Measurements from ENCODE around the gene OR4Q2. TPM values are rescaled to one million over a fixed set of nuclear protein-coding genes. Genes with fewer than 3 reads are reported as not detected.
"Not testable (repeated sequence)": the region's sequence is repeated elsewhere in the genome, so short reads cannot be mapped to it uniquely, and the experiment has no call there.

Gene OR4Q2
- not detected for polyA plus RNA-seq (2012; ENCODE audit: missing spikeins)

- DNase-seq (ENCODE audit: insufficient read length) (no peak), FAIRE-seq (no peak)
- no peak for TF ChIP-seq POLR2A (IDR thresholded peaks at IDR 0.05; ENCODE audit: low read depth, low read length)
- TF ChIP-seq TAF1 (IDR thresholded peaks at IDR 0.05; ENCODE audit: borderline replicate concordance, low read depth, low read length), result no peak
- TF ChIP-seq POLR2AphosphoS5 (IDR thresholded peaks at IDR 0.05; ENCODE audit: low read depth, low read length), result no peak
Observed at GRCh38 chr14:20001863-20002262, at the start of gene OR4Q2. TSS of gene OR4Q2 (plus strand) at chr14:20002163.

GRCh38 chr14:19969735-19970134 is 32.2 kb upstream of the OR4Q2 start:
- not testable (repeated sequence) for FAIRE-seq; DNase-seq (ENCODE audit: insufficient read length)

- no peak for DNase-seq (ENCODE audit: insufficient read length)
- no peak for FAIRE-seq
- TF ChIP-seq POLR2AphosphoS5 (IDR thresholded peaks at IDR 0.05; ENCODE audit: low read depth, low read length) (no peak), TAF1 (IDR thresholded peaks at IDR 0.05; ENCODE audit: borderline replicate concordance, low read depth, low read length) (no peak), POLR2A (IDR thresholded peaks at IDR 0.05; ENCODE audit: low read depth, low read length) (no peak)
Observed at GRCh38 chr14:19974844-19975243, 27.1 kb upstream of the OR4Q2 start.

GRCh38 chr14:19975291-19975690 is 26.7 kb upstream of the OR4Q2 start, which contains the start of gene OR4K15:
TSS of gene OR4K15 (plus strand) at chr14:19975591. CDS start at chr14:19975591, 0 bp downstream.
- DNase-seq (ENCODE audit: insufficient read length), result no peak

GRCh38 chr14:19993438-19993837 is 8.5 kb upstream of the OR4Q2 start:
- FAIRE-seq, result no peak
- TF ChIP-seq POLR2A (IDR thresholded peaks at IDR 0.05; ENCODE audit: low read depth, low read length) (no peak), POLR2AphosphoS5 (IDR thresholded peaks at IDR 0.05; ENCODE audit: low read depth, low read length) (no peak), TAF1 (IDR thresholded peaks at IDR 0.05; ENCODE audit: borderline replicate concordance, low read depth, low read length) (no peak)

More at GRCh38 chr14:19975291-19975690, 26.7 kb upstream of the OR4Q2 start, which contains the start of gene OR4K15:
- TF ChIP-seq TAF1 (IDR thresholded peaks at IDR 0.05; ENCODE audit: borderline replicate concordance, low read depth, low read length), result no peak
- no peak for TF ChIP-seq POLR2AphosphoS5 (IDR thresholded peaks at IDR 0.05; ENCODE audit: low read depth, low read length)
- no peak for TF ChIP-seq POLR2A (IDR thresholded peaks at IDR 0.05; ENCODE audit: low read depth, low read length)
- no peak for FAIRE-seq

GRCh38 chr14:20002319-20002718 is 356 bp downstream of the OR4Q2 start:
- no peak for TF ChIP-seq POLR2A (IDR thresholded peaks at IDR 0.05; ENCODE audit: low read depth, low read length)
- TF ChIP-seq TAF1 (IDR thresholded peaks at IDR 0.05; ENCODE audit: borderline replicate concordance, low read depth, low read length), result no peak
- TF ChIP-seq POLR2AphosphoS5 (IDR thresholded peaks at IDR 0.05; ENCODE audit: low read depth, low read length), result no peak
- FAIRE-seq (no peak), DNase-seq (ENCODE audit: insufficient read length) (no peak)

More at GRCh38 chr14:19993438-19993837, 8.5 kb upstream of the OR4Q2 start:
- no peak for DNase-seq (ENCODE audit: insufficient read length)

GRCh38 chr14:20008156-20008555 is 6.2 kb downstream of the OR4Q2 start:
- TF ChIP-seq POLR2A (IDR thresholded peaks at IDR 0.05; ENCODE audit: low read depth, low read length) (no peak), POLR2AphosphoS5 (IDR thresholded peaks at IDR 0.05; ENCODE audit: low read depth, low read length) (no peak), TAF1 (IDR thresholded peaks at IDR 0.05; ENCODE audit: borderline replicate concordance, low read depth, low read length) (no peak)
- DNase-seq (ENCODE audit: insufficient read length) (no peak), FAIRE-seq (no peak)

GRCh38 chr14:20019257-20019865 is 17.4 kb downstream of the OR4Q2 start, which contains the start of gene OR4K14:
TSS of gene OR4K14 (minus strand) at chr14:20019307. CDS start at chr14:20015193, 4,114 bp downstream.
- TF ChIP-seq POLR2A (IDR thresholded peaks at IDR 0.05; ENCODE audit: low read depth, low read length) (no peak), TAF1 (IDR thresholded peaks at IDR 0.05; ENCODE audit: borderline replicate concordance, low read depth, low read length) (no peak), POLR2AphosphoS5 (IDR thresholded peaks at IDR 0.05; ENCODE audit: low read depth, low read length) (no peak)
- FAIRE-seq (no peak), DNase-seq (ENCODE audit: insufficient read length) (no peak)

- TF ChIP-seq POLR2A (IDR thresholded peaks at IDR 0.05; ENCODE audit: low read depth, low read length) (no peak), TAF1 (IDR thresholded peaks at IDR 0.05; ENCODE audit: borderline replicate concordance, low read depth, low read length) (no peak), POLR2AphosphoS5 (IDR thresholded peaks at IDR 0.05; ENCODE audit: low read depth, low read length) (no peak)
- DNase-seq (ENCODE audit: insufficient read length) (no peak), FAIRE-seq (no peak)
Observed at GRCh38 chr14:20031058-20031457, 29.1 kb downstream of the OR4Q2 start.

GRCh38 chr14:20035449-20035848 is 33.5 kb downstream of the OR4Q2 start:
- FAIRE-seq, result no peak
- TF ChIP-seq POLR2A (IDR thresholded peaks at IDR 0.05; ENCODE audit: low read depth, low read length), result no peak
- no peak for TF ChIP-seq POLR2AphosphoS5 (IDR thresholded peaks at IDR 0.05; ENCODE audit: low read depth, low read length)
- TF ChIP-seq TAF1 (IDR thresholded peaks at IDR 0.05; ENCODE audit: borderline replicate concordance, low read depth, low read length), result no peak
- no peak for DNase-seq (ENCODE audit: insufficient read length)

- TF ChIP-seq POLR2AphosphoS5 (IDR thresholded peaks at IDR 0.05; ENCODE audit: low read depth, low read length), result no peak
- no peak for TF ChIP-seq POLR2A (IDR thresholded peaks at IDR 0.05; ENCODE audit: low read depth, low read length)
- no peak for TF ChIP-seq TAF1 (IDR thresholded peaks at IDR 0.05; ENCODE audit: borderline replicate concordance, low read depth, low read length)
- DNase-seq (ENCODE audit: insufficient read length) (no peak), FAIRE-seq (no peak)
Observed at GRCh38 chr14:20035938-20036337, 34.0 kb downstream of the OR4Q2 start, which contains the start of gene OR4K13. TSS of gene OR4K13 (minus strand) at chr14:20036038. CDS start at chr14:20034758, 1,280 bp downstream.

- DNase-seq (ENCODE audit: insufficient read length), result no peak
- TF ChIP-seq TAF1 (IDR thresholded peaks at IDR 0.05; ENCODE audit: borderline replicate concordance, low read depth, low read length), result no peak
- TF ChIP-seq POLR2A (IDR thresholded peaks at IDR 0.05; ENCODE audit: low read depth, low read length), result no peak
- TF ChIP-seq POLR2AphosphoS5 (IDR thresholded peaks at IDR 0.05; ENCODE audit: low read depth, low read length), result no peak
Observed at GRCh38 chr14:20044243-20044642, 42.3 kb downstream of the OR4Q2 start.

More at GRCh38 chr14:20044243-20044642, 42.3 kb downstream of the OR4Q2 start:
- no peak for FAIRE-seq

Data from GM12892 (cell line).